ENCODE measurements around the gene SAMD3. TPM values are rescaled to one million over a fixed set of nuclear protein-coding genes. Genes with fewer than 3 reads are reported as not detected.
"Not testable (repeated sequence)": the region's sequence is repeated elsewhere in the genome, so short reads cannot be mapped to it uniquely, and the experiment has no call there.

Gene SAMD3
- polyA plus RNA-seq (ENCODE audit: insufficient read length) = 1.1 TPM
- long read RNA-seq, donor 1 = 0 reads
- long read RNA-seq, donor 2 = 0 reads
- long read RNA-seq, donor 3, partial matches to known transcripts = 0 of 1 reads
- long read RNA-seq, donor 3, other reads (novel, unspliced or antisense) = 0 of 1 reads
- long read RNA-seq, donor 4 = 0 reads
- long read RNA-seq, donor 5 = 0 reads
- long read RNA-seq, donor 6 = 0 reads
- long read RNA-seq, donor 7 = 0 reads
- long read RNA-seq, donor 8 = 0 reads

- no peak for DNase-seq
Measured at GRCh38 chr6:130222775-130223174, at the start of gene SAMD3. Gene SAMD3, minus strand, starts transcription at chr6:130222951. Its CDS starts 7,678 bp downstream, at chr6:130215273.

- no peak for DNase-seq
Measured at GRCh38 chr6:130269969-130270635, 47.4 kb upstream of the SAMD3 start.

GRCh38 chr6:130265553-130265952, 42.8 kb upstream of the SAMD3 start:
- not testable (repeated sequence) for DNase-seq

GRCh38 chr6:130262008-130262407, 39.3 kb upstream of the SAMD3 start:
- no peak for DNase-seq

GRCh38 chr6:130261558-130261957, 38.8 kb upstream of the SAMD3 start:
- DNase-seq = not testable (repeated sequence)

GRCh38 chr6:130260614-130261241, 38.0 kb upstream of the SAMD3 start:
- not testable (repeated sequence) for DNase-seq

- not testable (repeated sequence) for DNase-seq
Measured at GRCh38 chr6:130260050-130260462, 37.3 kb upstream of the SAMD3 start.

- no peak for DNase-seq
Measured at GRCh38 chr6:130259557-130259956, 36.8 kb upstream of the SAMD3 start.

GRCh38 chr6:130259140-130259539, 36.4 kb upstream of the SAMD3 start:
- no peak for DNase-seq

GRCh38 chr6:130252527-130253237, 29.9 kb upstream of the SAMD3 start:
- DNase-seq = no peak

GRCh38 chr6:130245267-130245666, 22.5 kb upstream of the SAMD3 start:
- DNase-seq = no peak

- no peak for DNase-seq
Measured at GRCh38 chr6:130244728-130245127, 22.0 kb upstream of the SAMD3 start.

GRCh38 chr6:130240232-130240631, 17.5 kb upstream of the SAMD3 start:
- no peak for DNase-seq

- no peak for DNase-seq
Measured at GRCh38 chr6:130239755-130240154, 17.0 kb upstream of the SAMD3 start.

- no peak for DNase-seq
Measured at GRCh38 chr6:130233330-130233729, 10.6 kb upstream of the SAMD3 start.

GRCh38 chr6:130230531-130230930, 7.8 kb upstream of the SAMD3 start:
- DNase-seq = not testable (repeated sequence)

- DNase-seq = no peak
Measured at GRCh38 chr6:130229645-130230044, 6.9 kb upstream of the SAMD3 start.

GRCh38 chr6:130223508-130223907, 757 bp upstream of the SAMD3 start:
- no peak for DNase-seq

- DNase-seq = no peak
Measured at GRCh38 chr6:130218134-130218533, 4.6 kb downstream of the SAMD3 start.

GRCh38 chr6:130216620-130217019, 6.1 kb downstream of the SAMD3 start:
- DNase-seq = no peak

- no peak for DNase-seq
Measured at GRCh38 chr6:130215526-130215925, 7.2 kb downstream of the SAMD3 start.

GRCh38 chr6:130212215-130212874, 10.4 kb downstream of the SAMD3 start:
- DNase-seq = no peak

All from left kidney (tissue), 8 donors.